GM19395 (cell line): ENCODE measurements around the gene SMIM5.

Source experiments
- ATAC-seq: cut with Tn5 transposase; IDR thresholded peaks from one replicate; pipeline ENCODE4 v1.9.1; 2021; ENCODE audit warnings: mild to moderate bottlenecking, moderate library complexity; ENCODE audit not compliant: unreplicated experiment

SMIM5 gene

DNA sequence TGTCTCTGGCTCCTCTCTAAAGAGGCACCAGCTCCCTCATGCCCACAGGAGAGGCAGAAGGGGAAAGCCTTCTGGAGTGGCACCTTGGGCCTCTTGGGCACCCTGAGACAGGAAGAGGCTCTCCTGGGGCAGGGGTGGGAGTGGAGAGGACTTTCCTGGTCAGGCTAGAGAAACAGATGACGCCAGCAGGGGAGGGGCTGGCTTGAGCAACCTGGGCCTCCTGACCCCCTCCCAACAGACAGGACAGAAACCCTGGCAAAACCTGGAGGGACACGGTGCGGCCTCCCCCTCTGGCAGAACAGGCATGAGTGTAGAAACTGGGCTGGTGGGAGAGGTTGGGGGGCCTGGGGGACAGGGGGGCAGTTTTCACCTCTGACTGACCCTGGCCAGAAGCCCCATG is 6.1 kb downstream of the SMIM5 start:
- ATAC-seq = no peak

DNA sequence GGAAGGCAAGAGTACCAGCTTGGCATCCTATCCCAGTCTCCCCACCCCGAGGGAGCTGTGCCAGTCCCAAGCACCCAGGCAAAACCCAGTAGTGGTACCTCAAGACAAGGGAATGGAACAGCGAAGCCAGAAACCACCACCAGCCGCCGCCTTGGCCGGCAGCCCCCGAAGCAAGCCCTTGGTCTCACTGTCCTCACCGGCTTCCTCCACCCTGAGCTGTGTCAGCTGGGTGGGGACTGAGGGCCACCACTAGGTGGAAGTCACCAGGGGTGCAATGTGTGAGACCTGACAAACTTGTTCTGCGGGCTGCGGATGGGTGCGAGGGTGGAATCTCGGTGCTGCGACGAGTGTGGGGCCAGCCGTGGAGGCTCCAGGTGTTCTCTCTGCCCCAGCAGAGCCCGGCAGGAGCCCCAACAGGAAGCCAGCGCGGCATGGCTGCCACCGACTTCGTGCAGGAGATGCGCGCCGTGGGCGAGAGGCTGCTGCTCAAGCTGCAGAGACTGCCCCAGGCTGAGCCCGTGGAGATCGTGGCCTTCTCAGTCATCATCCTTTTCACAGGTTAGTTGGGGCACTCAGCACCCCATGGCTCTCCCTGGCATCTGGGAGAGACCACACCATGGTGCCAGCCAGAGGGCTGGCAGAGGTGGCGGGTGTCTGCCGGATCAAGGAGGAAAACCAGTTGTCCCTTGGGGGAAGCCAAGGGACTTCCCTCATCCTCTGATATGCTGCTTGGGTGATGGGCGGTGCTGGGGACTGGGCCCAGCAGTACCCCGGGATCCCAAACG is 6.7 kb downstream of the SMIM5 start:
- ATAC-seq = no peak

DNA sequence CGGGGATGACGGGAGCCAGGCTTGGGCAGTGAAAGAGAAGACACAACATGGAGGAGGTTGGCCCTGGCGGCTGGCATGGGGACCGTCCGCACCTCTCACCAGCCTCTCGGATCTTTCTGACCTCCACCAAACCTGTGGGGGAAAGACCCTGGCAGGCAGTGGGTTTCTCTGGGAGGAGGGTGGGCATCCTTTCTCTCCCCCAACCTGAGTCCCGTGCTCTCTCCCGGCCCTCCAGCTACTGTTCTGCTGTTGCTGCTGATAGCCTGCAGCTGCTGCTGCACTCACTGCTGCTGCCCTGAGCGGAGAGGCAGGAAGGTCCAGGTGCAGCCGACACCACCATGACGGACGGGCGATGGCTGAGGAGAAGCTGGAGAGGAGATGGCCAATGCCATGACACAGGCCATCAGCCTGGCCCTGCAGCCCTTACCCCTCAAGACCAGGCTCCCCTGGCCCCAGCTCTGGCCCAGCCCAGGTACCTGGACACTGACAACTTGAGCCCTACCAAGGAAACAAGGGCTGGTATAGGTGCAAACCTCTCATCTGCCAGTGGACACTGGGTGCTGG is 7.4 kb downstream of the SMIM5 start:
- ATAC-seq = no peak

DNA sequence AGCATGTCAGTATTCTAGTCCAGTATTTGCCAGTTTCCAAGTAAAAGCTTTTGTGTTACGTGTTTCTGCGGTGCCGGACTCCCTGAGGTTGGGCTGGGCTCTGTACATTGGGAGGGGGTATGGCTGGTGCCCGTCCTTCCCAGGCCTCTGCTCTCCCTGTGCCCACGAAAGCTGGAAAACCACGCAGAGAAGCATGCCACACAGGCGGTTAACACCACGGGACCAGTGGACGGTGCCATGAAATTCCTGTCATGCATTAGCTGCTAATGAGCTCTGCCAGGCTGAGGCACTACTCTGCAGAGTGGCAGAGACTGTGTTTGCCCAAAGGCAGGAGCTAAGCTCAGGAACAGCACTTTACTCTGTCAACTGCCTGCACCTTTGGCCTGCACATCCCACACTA is 8.1 kb downstream of the SMIM5 start:
- no peak for ATAC-seq

DNA sequence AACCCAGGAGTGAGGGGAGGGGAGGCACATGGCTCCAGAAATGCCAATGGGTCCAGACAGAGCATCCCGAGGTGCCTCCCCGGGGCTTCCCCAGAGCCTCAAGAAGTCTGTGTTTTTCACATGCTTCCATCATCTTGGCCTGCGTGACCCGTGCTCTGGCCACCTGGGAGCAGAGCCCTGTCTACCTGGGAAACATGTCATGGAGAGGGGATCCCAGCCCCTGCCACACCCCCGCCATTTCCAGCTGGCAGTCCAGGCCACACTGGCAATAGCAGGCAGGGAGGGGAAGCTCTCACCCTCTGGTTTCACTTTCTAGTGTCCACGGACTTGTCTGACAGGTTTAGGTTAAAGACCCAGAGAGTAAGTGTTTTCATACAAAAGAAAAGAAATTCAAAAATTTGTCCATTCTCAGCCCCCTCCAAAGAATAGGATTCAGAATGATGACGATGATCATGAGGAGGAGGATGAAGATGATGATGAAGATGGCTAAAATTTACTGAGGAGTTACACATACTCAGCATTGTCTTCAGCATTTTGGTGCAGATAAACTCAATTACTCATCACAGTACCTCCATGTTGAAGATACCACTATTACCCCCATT is 9.0 kb downstream of the SMIM5 start:
- ATAC-seq = no peak

DNA sequence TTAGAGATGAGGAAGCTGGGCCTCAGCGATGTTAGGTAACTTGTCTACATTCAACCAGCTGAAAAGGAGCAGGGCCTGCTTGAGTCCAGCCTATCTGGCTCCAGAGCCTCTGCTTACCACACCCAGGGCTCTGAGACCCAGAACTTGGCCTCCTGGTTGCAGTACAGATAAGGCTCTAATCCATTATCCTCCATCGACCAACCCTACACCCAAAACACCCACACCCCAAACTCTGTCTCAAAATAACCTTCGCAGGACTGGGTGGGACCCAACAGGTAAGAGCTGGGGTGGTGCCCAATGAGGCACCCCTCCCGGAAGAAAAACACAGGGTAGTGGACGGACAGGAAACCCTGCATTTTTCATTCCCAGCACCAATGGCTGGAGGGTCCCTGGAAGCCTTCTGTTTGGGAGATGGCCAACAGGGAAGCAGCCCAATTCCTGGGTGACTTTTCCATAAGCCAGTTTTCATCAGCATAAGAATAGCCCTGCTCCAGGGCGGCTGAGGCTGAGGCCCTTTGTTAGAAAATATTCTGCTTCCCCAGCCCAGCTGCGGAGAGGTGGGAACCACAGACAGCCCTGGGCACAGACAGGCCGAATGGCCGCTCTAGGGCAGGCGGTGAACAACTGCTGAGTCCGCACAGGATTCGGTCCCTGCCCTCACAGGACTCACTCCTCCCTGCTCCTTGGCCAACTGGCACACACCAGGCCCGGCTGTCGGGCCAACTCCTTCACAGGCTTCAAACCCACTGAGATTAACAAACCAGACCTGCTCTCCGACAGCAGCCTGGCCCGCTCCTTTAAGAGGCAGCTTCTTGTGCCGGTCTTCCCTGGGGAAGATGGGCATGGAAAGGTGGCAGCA is 9.8 kb downstream of the SMIM5 start:
- ATAC-seq = no peak

DNA sequence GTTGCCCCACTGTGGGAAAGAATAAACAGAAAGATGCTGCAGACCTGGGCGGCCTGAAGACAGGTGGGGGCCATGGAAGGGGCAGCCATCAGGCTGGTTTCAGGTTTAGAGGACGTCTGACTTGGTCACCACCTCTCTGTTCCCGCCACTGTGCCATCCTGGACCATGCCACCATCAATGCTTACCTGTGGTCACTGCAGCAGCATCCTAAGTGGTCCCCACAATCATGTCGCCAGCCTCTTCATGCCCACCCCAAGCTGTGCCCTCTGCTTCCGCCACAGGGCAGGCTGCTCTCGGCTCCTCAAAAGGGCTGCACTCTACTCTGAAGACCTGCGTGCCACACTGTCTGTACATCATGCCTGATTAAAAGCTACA is 10.4 kb downstream of the SMIM5 start:
- no peak for ATAC-seq

DNA sequence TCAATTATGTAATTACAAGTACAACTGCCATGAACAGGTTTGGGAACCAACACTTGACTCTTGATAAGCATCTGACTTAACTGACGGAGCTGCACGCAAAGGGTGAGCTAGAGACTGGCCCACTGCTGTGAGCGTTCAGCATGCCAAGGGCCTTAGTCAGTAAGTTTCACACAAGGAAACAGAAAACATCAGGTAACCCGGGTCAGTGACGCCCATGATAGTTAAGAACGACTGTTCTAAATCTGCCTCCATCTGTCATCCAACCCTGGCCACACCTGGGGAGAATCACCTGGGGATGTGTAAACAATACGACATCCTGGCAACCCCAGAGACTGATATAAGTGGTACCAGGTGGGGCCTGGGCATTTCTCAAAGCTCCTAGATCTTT is 12.3 kb downstream of the SMIM5 start:
- ATAC-seq = no peak

DNA sequence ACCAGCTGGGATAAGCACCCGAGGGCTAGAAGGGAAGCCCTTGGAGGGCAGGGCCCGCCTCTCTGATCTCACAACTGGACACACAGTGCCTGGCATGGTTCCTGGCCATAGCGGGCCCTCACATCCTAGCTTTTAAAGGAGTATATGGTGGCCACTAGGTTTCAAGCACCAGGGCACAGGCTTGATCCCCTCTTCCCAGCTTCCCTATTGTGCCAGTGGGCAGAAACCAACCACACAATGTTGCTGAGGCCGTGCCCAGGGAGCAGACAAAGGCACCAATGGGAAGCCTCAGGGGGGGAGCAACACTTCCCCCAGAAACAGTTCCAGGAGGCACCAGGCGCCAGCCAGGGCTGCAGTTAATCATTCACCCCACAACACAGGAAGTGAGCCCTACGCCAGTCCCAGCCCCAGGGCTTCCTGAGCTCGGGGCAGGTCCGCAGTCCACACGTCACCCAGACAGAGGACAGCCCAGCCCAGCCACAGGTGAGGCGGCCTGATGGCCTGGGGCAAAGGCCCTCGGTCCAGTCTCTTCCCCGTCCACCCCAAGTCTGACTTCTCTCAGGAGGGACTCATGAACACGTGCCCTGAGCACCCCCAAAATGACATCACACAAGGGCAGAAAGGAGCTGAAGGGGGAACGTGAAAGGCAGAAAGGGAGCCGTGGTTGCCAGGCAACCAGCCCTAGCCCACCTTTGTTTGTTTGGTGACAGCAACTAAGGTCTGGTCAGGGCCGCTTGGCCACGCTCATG is 12.8 kb downstream of the SMIM5 start:
- ATAC-seq = peak; percentile 85

DNA sequence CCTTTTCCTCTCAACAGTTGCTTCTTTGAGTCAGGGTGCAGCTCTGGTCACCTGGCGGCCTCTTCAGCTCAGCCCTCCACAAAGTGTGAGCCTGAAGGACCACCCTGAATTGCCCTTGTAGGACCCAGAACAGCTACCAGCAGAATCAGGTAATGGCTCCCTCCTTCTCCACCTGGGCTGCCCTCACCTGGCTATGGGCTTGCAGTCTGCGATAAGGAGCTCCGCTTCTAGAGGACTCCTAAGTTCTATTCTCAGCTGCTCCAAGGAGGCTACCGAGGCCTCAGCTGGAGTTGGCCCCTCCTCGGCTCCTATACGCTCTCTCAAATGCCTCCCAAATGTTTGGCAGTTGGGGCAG is 13.4 kb downstream of the SMIM5 start:
- ATAC-seq = peak; percentile 14

DNA sequence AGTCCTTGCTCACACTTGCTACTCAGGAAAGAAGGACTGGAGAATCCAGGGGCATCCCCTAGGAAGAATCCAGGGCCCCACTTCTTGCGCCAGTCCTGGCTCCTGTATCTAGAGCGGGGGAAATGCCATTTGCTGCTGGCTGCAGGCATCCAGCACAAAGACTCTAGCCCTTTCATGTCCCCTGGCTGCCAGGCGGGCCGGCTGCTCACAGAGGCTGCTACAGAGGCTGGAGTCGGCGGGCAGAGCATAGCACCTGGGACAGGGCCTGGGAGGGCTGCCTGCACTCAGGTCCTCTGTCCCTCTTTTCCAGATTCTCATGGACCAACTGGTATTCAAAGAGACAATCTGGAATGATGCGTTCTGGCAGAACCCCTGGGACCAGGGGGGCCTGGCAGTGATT is 13.8 kb downstream of the SMIM5 start:
- ATAC-seq = no peak

DNA sequence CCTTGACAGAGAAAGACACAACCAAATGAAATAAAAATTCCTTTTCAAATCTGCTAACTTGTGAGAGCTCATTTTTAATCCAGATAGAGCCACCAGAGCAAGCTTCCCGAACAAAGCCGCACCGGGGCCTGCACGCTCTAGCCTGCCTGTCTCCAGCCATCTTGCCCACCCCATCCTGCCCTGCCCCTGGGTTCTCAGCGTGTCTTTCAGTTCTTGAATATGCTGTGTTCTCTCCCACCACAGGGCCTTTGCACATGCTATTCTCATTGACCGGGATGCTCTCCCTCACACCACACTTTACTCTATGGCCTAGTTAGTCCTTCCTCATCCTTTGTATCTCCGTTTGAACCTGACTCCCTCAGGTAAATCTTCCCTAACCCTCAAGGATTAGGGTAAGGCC is 14.7 kb downstream of the SMIM5 start:
- ATAC-seq = no peak

DNA sequence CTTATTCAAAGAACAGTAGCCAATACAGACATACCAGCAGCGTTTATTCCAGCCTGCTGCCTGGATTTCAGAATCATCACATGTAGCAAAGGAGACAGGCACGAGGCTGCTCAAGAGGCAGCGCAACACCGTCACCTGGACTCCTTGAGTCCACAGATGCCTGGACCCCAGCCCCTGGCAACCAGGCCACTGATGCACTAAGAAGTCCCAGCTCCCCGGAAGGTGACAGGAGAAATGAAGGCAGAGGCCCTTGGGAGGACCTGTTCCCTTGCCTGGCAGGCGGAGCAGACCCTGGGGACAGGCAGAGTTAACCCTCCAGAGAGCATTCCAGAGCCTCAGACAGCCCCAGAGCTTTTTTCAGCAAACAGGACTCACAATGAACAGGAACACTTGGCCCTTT is 16.5 kb downstream of the SMIM5 start:
- no peak for ATAC-seq

DNA sequence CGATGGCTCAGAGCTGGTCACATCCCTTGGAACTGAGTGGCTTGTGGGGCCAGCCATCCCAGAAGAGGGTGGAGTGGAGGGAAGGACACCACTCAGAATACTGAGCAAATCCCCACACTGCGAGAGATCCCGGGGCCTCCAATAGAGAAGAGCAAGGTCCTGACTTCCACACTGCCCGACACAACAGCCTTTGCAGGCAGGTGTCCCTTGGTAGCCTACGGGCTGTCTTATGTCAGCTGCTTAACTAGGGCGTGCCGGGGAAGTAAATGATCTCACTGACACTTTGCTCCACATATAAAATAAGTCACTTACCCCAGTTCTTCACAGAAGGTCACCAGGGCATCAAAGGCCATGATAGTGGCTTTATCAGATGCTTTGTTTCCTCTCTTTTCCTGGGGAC is 17.6 kb downstream of the SMIM5 start:
- no peak for ATAC-seq

DNA sequence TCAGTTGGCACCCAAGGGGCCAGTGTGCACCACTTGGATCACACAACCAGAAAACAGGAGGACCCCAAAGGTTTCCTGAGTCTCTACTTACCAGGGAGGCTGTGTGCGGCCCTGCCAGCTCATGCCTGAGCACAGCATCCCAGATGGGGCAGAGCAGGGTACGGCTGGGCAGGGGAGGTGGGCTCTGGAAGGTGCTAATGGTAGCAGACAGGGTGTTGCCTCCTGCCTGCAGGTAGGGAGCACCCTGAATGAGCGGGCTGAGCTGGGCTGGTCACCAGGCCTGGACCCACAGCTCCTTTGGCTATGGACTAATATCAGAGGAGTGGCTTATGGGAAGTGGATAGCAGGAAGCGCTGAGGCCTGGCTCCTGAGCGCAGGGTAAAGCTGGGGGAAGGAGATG is 19.1 kb downstream of the SMIM5 start:
- ATAC-seq = no peak

DNA sequence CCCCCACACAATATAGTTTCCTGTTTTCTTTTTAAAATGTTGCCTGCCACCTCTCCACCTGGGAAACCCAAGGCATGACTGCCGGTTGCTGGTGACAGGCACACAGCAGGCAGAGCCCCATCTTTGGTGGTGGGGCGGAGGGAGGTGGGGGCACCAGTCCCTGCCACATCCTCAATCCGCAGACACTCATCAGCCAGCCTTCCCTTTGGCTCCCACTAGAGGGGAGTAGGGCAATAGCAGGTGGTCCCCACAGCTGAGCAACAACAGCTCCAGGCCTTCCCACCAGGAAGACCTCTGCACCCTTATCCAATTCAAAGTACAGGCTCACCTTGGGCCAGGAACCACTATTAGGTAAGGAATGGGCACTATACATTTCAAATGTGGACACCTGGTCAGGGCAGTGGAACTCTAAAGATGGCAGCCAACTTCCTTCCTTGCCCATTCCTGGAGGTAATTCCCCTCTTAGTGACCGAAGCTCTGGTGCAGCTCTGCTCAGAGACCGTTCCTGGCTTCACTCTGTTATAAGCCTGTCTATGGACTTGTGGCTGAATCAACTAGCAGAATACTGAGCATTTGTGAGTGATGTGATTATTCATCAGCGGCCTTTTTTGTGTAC is 19.8 kb downstream of the SMIM5 start:
- ATAC-seq = no peak

DNA sequence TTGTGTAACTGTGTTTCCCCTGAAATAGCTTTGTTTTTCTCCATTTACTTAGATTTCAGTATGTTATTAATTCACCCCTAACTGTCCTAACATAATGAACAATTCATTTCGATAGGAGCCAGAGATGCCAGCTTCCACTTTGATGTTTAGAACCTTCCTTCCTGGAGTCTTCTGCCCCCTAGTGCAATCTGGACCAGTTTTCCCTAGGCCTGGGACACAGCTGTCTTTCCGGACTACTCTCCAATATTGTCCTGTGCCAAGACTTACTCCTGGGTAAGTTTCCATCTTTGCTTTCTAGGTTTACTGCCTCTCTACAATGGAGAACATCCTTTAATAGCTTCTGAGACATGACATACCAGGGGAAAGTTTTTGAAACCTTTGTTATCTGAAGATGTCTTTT is 20.9 kb downstream of the SMIM5 start:
- ATAC-seq = no peak

DNA sequence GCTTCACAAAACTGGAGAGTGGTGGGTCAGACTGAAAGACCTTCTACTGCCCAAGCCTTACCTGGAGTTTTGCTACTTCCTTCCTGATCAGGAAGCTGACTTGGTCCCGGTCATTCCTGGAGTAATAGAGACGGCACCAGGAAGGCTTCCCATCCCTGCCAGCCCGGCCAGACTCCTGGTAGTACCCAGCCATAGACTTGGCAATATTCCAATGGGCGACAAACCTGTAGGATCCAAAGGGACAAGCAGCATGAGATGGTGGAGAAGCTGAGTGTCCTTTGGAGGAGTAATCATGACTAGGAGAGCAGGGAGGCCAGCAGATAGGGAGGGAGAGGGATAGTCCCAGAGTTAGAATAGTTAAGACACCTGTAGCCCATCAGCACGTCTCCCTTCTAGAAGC is 25.0 kb downstream of the SMIM5 start:
- ATAC-seq = no peak

DNA sequence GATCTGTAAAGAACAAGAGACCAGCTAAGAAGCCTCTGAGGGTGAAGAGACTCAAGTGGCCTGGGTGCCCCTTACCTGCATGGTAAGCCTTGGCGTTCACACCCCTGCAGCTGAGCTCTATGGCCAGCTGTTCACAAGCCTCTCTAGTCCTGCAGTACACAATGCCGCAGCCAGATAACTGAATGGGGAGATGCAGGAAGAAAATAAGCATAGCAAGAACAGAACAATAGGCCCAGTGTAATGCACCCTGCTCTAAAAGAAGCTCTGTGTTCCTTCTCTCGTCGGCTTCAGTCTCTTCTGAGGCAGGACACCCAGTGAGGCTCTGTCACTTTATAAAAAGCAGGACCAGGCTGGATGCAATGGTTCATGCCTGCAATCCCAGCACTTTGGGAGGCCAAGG is 28.3 kb downstream of the SMIM5 start:
- no peak for ATAC-seq

DNA sequence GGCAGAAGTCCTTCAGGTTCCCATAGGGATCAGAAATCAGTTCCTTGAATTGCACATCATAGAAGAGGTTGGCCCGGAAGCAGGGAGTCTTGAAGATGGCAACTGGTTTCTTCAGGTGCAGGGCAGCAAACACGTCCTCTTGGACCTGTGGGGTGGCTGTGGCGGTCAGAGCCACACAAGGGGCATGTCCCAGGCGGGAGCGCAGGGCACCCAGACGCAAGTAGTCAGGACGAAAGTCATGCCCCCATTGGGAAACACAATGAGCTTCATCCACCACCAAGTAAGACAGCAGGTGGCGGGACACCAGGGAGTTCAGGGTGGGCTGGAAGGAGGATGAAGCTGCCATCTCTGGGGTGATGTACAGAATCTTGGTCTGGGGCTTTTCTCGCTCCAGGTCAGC is 29.3 kb downstream of the SMIM5 start:
- ATAC-seq = no peak

DNA sequence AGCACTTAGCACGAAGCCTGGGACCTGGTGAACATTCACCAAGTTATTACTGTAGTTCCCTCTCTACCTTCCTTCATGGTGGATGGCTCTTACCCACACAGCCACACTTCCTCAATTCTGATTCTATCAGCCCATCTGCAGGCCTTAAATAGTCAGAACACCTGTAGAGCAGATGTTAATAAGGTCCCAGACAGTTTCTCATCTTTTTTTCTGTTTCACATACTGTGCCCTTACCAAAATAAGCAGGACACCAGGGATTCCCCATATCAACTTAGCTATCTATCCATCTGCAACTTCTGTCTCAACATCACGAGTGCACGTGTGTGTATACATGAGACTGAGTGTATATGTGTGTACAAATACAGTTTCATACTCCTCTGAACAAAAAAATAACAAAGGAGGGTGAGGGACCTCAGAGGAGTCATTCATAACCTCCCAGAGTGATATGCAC is 30.9 kb downstream of the SMIM5 start:
- ATAC-seq = peak; percentile 78
